GM12865 (cell line): Measurements from ENCODE around the gene CCDC152.
"Not testable (repeated sequence)": the region's sequence is repeated elsewhere in the genome, so short reads cannot be mapped to it uniquely, and the experiment has no call there.

Experiments used
- DNase-seq: peaks from one replicate; pipeline ENCODE4 v3.0.0; 2010; ENCODE audit warnings: low read depth
- H3K4me3 ChIP-seq: 2 replicates; pipeline ENCODE4 v1.5.1; 2011; ENCODE audit warnings: mild to moderate bottlenecking, low read depth, low read length, control low read depth
- CTCF ChIP-seq: IDR thresholded peaks from 2 replicates; pipeline ENCODE4 v1.5.1; 2011; ENCODE audit warnings: low read length, control low read depth, low read depth, inconsistent platforms; ENCODE audit not compliant: insufficient read depth; ENCODE audit errors: missing control alignments

Gene CCDC152

GRCh38 chr5:42837601-42838000 is 81.0 kb downstream of the CCDC152 start:
- TF ChIP-seq CTCF: no peak
- H3K4me3 ChIP-seq: no peak overlapping the region
- no peak for DNase-seq

GRCh38 chr5:42839196-42839595 is 82.6 kb downstream of the CCDC152 start:
- no peak overlapping the region for H3K4me3 ChIP-seq
- DNase-seq: no peak
- no peak for TF ChIP-seq CTCF

GRCh38 chr5:42840269-42840668 is 83.7 kb downstream of the CCDC152 start:
- H3K4me3 ChIP-seq: no peak overlapping the region

GRCh38 chr5:42840842-42841567 is 84.4 kb downstream of the CCDC152 start:
- DNase-seq: no peak
- H3K4me3 ChIP-seq: no peak overlapping the region
- no peak for TF ChIP-seq CTCF

More at GRCh38 chr5:42840269-42840668, 83.7 kb downstream of the CCDC152 start:
- no peak for DNase-seq
- TF ChIP-seq CTCF: no peak

GRCh38 chr5:42842921-42843641 is 86.5 kb downstream of the CCDC152 start:
- DNase-seq: no peak
- TF ChIP-seq CTCF: no peak
- H3K4me3 ChIP-seq: no peak overlapping the region

- DNase-seq: no peak
- TF ChIP-seq CTCF: no peak
Observed at GRCh38 chr5:42843675-42844292, 87.2 kb downstream of the CCDC152 start.

GRCh38 chr5:42844408-42844807 is 87.8 kb downstream of the CCDC152 start:
- DNase-seq, H3K4me3 ChIP-seq: not testable (repeated sequence)

More at GRCh38 chr5:42843675-42844292, 87.2 kb downstream of the CCDC152 start:
- H3K4me3 ChIP-seq: no peak overlapping the region
